NB4 (cell line): Measurements from ENCODE around the gene PRRX2.

ENCODE experiments used
- DNase-seq: peaks from one replicate; pipeline ENCODE4 v3.0.0; 2010; ENCODE audit warnings: low read depth
- H3K4me3 ChIP-seq: one replicate; pipeline ENCODE4 v1.5.1; 2011; ENCODE audit warnings: mild to moderate bottlenecking, low read depth, low read length, moderate library complexity
- CTCF ChIP-seq: IDR thresholded peaks from one replicate; pipeline ENCODE4 v1.5.1; 2012; ENCODE audit warnings: low read depth, low read length
- MAX ChIP-seq: IDR thresholded peaks from 2 replicates; pipeline ENCODE4 v1.6.1; 2011; ENCODE audit warnings: low read depth, low read length
- MYC ChIP-seq: IDR thresholded peaks from 2 replicates; pipeline ENCODE4 v1.6.1; 2011; ENCODE audit warnings: low read depth, low read length
- POLR2A ChIP-seq: IDR thresholded peaks from 2 replicates; pipeline ENCODE4 v1.6.1; 2011; ENCODE audit warnings: mild to moderate bottlenecking; ENCODE audit not compliant: insufficient read length; ENCODE audit errors: extremely low read depth

Gene PRRX2

DNA sequence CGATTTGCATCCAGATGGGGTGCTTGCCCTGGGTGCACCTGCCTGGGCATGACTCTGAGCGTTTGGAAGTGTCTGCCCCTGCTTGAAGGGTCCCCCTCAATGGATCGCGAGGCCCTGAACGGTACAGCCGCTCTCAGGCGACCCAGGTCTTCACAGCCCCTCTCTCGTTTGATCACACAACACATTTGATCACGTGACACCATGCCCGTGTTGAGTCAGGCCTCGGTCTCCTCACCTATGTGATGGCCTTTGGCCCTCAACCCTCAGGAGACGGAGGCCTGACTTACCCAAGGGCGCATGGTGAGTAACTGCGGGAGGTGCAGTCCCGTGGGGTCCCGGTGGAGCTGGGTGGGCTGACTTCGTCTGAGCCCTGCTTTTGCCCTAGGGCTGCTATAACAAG is 20.5 kb upstream of the PRRX2 start:
- no peak overlapping the region for H3K4me3 ChIP-seq
- DNase-seq = no peak
- TF ChIP-seq MYC (no peak), MAX (no peak), POLR2A (no peak), CTCF (no peak)

DNA sequence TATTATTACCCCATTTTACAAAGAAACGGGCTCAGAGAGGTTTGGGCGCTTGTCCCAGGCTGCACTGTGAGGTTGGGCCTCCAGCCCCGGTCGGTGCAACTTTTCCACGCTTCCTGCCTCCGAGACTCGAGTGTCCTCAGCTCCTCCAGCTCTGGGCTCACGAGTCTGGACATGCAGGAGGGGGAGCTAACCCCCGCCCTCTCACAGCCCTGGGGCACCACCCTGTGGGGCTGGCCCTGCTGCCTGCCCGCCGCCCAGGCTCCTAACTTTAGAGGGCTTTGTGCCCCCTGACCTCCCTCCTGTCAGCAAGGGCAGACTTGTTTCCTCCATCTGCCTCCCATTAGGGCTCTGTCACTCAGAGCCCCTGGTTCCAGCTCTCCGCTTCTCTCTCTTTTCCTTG is 19.2 kb upstream of the PRRX2 start:
- TF ChIP-seq MAX (no peak), CTCF (no peak), MYC (no peak), POLR2A (no peak)
- H3K4me3 ChIP-seq = no peak overlapping the region
- DNase-seq = no peak

DNA sequence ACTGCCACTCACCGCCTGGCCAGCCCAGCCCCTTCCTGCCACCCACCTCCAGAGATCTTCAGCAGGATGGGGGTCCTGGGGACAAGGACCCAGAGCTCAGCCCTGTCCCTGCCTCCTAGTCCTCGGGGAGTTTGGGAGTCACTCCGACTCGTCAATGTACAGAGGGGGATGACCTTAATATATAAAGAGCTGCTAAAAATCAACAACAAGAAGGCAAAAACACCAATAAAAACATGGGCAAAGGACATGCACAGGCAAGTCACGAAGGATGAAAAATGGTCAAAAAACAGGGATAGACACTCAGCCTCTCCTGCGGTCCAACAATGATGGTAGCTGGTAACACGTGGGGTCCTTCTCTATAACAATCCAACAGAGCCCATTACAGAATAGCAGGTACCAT is 18.8 kb upstream of the PRRX2 start:
- no peak for DNase-seq
- TF ChIP-seq MYC (no peak), POLR2A (no peak), CTCF (no peak), MAX (no peak)
- no peak overlapping the region for H3K4me3 ChIP-seq

- no peak for TF ChIP-seq MYC
- TF ChIP-seq POLR2A = no peak
- no peak for TF ChIP-seq MAX
- TF ChIP-seq CTCF = no peak
- no peak overlapping the region for H3K4me3 ChIP-seq
- DNase-seq = no peak
Observed at GRCh38 chr9:129647635-129648034, 17.8 kb upstream of the PRRX2 start.

- TF ChIP-seq MYC (no peak), CTCF (no peak), MAX (no peak), POLR2A (no peak)
- no peak overlapping the region for H3K4me3 ChIP-seq
- DNase-seq = no peak
Observed at GRCh38 chr9:129648092-129648763, 17.2 kb upstream of the PRRX2 start.
